ENCODE data around the gene EYS.

GRCh38 chr6:65667916-65668656 lies 38.9 kb downstream of the EYS start:
- TF ChIP-seq, protein P1, sequence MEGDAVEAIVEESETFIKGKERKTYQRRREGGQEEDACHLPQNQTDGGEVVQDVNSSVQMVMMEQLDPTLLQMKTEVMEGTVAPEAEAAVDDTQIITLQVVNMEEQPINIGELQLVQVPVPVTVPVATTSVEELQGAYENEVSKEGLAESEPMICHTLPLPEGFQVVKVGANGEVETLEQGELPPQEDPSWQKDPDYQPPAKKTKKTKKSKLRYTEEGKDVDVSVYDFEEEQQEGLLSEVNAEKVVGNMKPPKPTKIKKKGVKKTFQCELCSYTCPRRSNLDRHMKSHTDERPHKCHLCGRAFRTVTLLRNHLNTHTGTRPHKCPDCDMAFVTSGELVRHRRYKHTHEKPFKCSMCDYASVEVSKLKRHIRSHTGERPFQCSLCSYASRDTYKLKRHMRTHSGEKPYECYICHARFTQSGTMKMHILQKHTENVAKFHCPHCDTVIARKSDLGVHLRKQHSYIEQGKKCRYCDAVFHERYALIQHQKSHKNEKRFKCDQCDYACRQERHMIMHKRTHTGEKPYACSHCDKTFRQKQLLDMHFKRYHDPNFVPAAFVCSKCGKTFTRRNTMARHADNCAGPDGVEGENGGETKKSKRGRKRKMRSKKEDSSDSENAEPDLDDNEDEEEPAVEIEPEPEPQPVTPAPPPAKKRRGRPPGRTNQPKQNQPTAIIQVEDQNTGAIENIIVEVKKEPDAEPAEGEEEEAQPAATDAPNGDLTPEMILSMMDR (IDR thresholded peaks at IDR 0.05): no peak
- no peak for TF ChIP-seq POLR2A (IDR thresholded peaks at IDR 0.05)

Data from breast epithelium (tissue), 3 donors.